NT2/D1 (cell line): Measurements from ENCODE around the gene AHSG.

Experiments used
- DNase-seq: peaks from one replicate; pipeline ENCODE4 v3.0.0-alpha.2; 2011; ENCODE audit warnings: low read depth, low spot score
- H3K27me3 ChIP-seq: 2 replicates; pipeline ENCODE4 v1.6.0; 2011; ENCODE audit warnings: mild to moderate bottlenecking; ENCODE audit not compliant: insufficient read length, insufficient read depth
- H3K36me3 ChIP-seq: 2 replicates; pipeline ENCODE4 v1.6.1; 2011; ENCODE audit warnings: mild to moderate bottlenecking, low read length, mixed read lengths; ENCODE audit not compliant: insufficient read depth, insufficient read length
- H3K4me1 ChIP-seq: 2 replicates; pipeline ENCODE4 v1.5.1; 2011; ENCODE audit not compliant: insufficient read depth, insufficient read length
- H3K4me3 ChIP-seq: 2 replicates; pipeline ENCODE4 v1.5.1; 2011; ENCODE audit warnings: low read depth; ENCODE audit not compliant: insufficient read length
- H3K9ac ChIP-seq: 2 replicates; pipeline ENCODE4 v1.6.0; 2011; ENCODE audit warnings: low read depth; ENCODE audit not compliant: insufficient read length
- H3K9me3 ChIP-seq: 2 replicates; pipeline ENCODE4 v1.5.1; 2011; ENCODE audit warnings: mild to moderate bottlenecking, low read length; ENCODE audit not compliant: insufficient read depth
- SUZ12 ChIP-seq: IDR thresholded peaks from 2 replicates; pipeline ENCODE4 v1.6.1; 2011; ENCODE audit not compliant: insufficient read length, insufficient read depth; ENCODE audit errors: extremely low read depth
- YY1 ChIP-seq: IDR thresholded peaks from 2 replicates; pipeline ENCODE4 v1.6.1; 2011; ENCODE audit not compliant: insufficient read length, insufficient read depth
- ZNF274 ChIP-seq: IDR thresholded peaks from 2 replicates; pipeline ENCODE4 v1.6.1; 2011; ENCODE audit warnings: mild to moderate bottlenecking, low read depth, low read length

AHSG gene

DNA sequence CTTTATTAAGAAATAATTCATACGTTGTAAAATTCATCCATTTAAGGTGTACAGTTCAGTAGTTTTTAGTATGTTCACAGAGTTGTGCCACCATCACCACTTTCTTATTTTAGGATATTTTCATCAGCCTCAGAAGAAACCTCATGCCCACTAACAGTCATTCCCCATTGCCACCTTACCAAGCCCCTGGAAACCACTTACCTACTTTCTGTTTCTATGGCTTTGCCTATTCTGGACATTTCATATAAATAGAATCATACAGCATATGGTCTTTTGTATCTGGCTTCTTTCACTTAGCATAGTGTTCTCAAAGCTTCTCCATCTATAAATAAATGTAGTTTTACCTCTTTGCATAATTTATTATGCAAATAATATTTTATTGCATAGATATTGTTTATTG is 34.0 kb downstream of the AHSG start:
- no peak for TF ChIP-seq YY1
- TF ChIP-seq ZNF274 = no peak
- TF ChIP-seq SUZ12 = no peak
- H3K9ac ChIP-seq = no peak overlapping the region
- no peaks in the 10 kb centered on the region for H3K27me3 ChIP-seq
- H3K4me1 ChIP-seq = no peaks in the 10 kb centered on the region
- no peaks in the 10 kb centered on the region for H3K9me3 ChIP-seq
- no peak for DNase-seq
- H3K4me3 ChIP-seq = no peak overlapping the region
- H3K36me3 ChIP-seq = no peaks in the 10 kb centered on the region

DNA sequence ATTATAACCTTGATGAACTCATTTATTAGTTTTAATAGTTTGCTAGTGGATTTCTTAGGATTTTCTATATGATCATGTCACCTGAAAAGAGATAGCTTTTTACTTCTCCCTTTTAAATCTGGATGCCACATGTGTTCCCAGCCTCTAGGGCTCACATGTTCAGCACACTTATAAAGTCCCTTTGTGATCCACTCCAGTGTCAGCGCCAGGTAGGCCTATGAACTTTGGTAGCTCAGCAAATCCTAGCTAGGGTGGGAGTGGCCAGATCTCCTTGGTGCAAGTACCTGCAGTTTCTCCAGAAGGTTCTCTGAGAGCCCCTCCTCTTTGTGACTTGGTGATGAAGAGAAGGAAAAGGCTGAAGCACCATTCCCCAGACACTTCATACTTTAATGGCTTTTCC is 36.0 kb downstream of the AHSG start:
- Histone ChIP-seq H3K4me3 (no peak overlapping the region), H3K4me1 (no peaks in the 10 kb centered on the region), H3K27me3 (no peaks in the 10 kb centered on the region), H3K9ac (no peak overlapping the region), H3K9me3 (peaks cover 2% of the 10 kb centered on the region; the same call in 1 of the 2 replicates), H3K36me3 (no peaks in the 10 kb centered on the region)
- no peak for DNase-seq
- no peak for TF ChIP-seq ZNF274
- TF ChIP-seq SUZ12 = no peak
- no peak for TF ChIP-seq YY1

DNA sequence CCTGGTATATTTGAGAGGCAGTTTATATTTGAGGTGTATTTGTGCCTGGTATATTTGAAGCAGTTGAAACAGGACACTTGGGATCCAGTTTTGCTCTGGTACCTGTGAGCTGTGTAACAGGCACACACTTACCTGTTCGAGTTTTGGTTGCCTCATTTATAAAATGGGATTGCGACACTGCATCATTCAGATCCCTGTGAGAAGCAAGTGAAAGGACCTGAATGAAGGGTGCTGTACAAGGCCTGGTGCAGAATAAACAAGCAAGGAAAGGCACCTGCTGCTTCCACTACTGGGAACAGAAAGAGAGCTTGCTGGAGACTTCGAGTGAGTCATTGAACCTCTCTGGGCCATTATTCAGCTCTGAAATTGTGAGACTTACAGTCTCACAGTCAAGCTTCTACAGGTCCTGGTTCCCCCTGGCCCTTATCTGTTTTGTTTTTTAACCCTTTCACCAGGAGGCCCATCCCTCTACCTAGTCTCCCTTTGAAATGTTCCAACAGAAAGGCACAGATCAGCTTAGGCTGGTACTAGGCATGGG is 38.9 kb downstream of the AHSG start:
- TF ChIP-seq SUZ12 = no peak
- TF ChIP-seq YY1 = no peak
- TF ChIP-seq ZNF274 = no peak
- H3K4me3 ChIP-seq = no peak overlapping the region
- peaks cover 4% of the 10 kb centered on the region; the same call in 1 of the 2 replicates for H3K9me3 ChIP-seq
- no peaks in the 10 kb centered on the region for H3K27me3 ChIP-seq
- H3K9ac ChIP-seq = no peak overlapping the region
- H3K4me1 ChIP-seq = no peaks in the 10 kb centered on the region
- DNase-seq = no peak
- no peaks in the 10 kb centered on the region for H3K36me3 ChIP-seq

DNA sequence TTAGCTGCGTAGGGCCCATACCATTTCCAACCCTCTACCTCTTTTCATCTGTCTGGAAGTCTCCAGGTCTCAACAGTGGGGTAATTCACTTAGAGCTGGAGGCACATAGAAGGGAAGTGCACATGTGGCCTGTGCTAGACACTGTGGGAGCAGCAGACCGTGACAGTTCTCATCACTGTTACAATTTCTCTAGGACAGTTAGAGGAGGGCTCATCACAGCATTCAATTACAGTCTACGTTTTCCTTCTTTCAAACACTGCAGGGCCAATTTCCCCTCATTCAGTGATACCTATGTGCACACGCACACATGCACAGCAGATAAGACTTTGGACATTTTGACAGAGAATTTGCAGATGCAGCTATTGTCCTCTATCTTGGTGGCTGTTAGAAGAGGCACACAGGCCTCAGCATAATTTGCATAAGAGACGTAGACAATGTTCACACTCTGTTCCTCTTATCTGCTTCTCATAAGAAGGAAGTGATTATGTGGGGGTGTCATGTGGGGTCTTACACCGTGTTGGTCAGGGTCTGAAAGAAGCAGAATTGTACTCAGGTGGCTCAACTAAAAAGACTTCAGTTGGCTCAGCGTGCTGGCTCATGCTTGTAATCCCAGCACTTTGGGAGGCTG is 40.3 kb downstream of the AHSG start:
- no peaks in the 10 kb centered on the region for H3K27me3 ChIP-seq
- no peaks in the 10 kb centered on the region for H3K4me1 ChIP-seq
- H3K4me3 ChIP-seq = no peak overlapping the region
- H3K9ac ChIP-seq = no peak overlapping the region
- DNase-seq = no peak
- H3K9me3 ChIP-seq = peaks cover 4% of the 10 kb centered on the region; the same call in 1 of the 2 replicates
- no peak for TF ChIP-seq YY1
- TF ChIP-seq SUZ12 = no peak
- TF ChIP-seq ZNF274 = no peak
- no peaks in the 10 kb centered on the region for H3K36me3 ChIP-seq

DNA sequence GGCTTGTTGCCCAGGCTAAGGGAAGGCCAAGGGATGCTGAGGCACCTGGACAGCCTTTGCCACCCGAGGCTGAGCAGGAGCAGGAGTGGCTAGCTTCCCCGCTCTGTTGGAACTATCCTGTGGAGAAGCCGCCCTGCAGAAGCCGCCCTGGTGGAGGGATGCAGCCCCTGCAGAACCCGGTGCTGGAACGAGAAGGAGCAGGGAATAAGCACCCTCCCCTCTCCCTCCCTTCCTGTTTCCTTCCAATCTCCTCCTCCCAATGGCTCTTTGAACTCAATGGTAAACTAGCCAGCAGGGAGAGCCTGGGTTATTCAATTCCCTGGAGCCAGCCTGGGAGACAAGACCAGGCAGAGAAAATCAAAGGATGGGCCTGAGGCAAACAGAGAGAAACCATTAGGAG is 41.1 kb downstream of the AHSG start:
- Histone ChIP-seq H3K9ac (no peak overlapping the region), H3K27me3 (no peaks in the 10 kb centered on the region), H3K4me1 (no peaks in the 10 kb centered on the region), H3K9me3 (peaks cover 4% of the 10 kb centered on the region; the same call in 1 of the 2 replicates), H3K4me3 (no peak overlapping the region), H3K36me3 (no peaks in the 10 kb centered on the region)
- no peak for TF ChIP-seq YY1
- no peak for TF ChIP-seq SUZ12
- TF ChIP-seq ZNF274 = no peak
- peak; percentile 55 for DNase-seq

DNA sequence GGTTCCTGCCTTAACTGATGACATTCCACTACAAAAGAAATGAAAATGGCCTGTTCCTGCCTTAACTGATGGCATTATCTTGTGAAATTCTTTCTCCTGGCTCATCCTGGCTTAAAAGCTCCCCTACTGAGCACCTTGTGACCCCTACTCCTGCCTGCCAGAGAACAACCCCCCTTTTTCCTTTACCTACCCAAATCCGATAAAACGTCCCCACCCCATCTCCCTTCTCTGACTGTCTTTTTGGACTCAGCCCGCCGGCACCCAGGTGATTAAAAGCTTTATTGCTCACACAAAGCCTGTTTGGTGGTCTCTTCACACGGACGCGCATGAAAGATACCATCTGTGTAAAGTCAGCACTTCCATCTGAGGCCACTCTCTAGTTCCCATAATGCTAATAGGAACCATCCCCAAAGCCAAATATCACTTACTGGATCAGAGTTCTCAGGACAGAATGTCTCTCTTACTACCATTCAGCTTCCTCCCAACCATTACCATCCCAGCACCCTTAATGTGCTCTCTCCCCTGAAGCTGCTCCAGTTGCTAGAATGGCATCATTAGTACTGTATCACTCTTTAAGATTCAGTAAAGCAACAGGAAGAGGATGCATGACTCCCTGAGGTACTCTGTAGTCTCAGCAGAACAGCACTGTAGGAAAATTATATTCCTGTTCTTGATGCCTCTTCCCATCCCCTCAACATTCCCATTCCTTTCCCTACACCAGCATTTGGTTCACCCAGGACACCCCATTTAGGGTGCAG is 50.7 kb downstream of the AHSG start:
- TF ChIP-seq SUZ12 = no peak
- no peak for TF ChIP-seq ZNF274
- no peak for TF ChIP-seq YY1
- no peak overlapping the region for H3K4me3 ChIP-seq
- H3K36me3 ChIP-seq = no peaks in the 10 kb centered on the region
- H3K27me3 ChIP-seq = no peaks in the 10 kb centered on the region
- no peaks in the 10 kb centered on the region; the same call in 1 of the 2 replicates for H3K9me3 ChIP-seq
- H3K9ac ChIP-seq = no peak overlapping the region
- no peaks in the 10 kb centered on the region for H3K4me1 ChIP-seq
- DNase-seq = peak; percentile 40

DNA sequence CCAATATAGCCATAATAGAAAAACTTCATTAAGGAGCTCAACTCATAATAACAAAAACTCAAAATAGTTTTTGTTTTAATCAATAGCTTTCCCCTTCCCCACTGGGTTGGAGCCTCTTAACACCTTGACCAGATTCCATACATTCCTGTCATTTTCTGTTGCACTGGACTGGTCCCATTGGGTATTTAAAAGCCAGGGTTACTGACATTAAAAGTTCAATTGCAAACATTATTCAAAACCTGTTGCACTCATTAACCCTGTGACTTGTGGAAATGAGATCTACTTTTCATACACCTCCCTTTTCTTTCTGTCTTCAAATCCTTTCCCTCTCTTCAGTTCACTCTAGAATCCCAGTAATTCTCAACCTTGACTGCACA is 51.2 kb downstream of the AHSG start:
- no peak overlapping the region for H3K9ac ChIP-seq
- H3K4me3 ChIP-seq = no peak overlapping the region
- DNase-seq = peak; percentile 9
- H3K9me3 ChIP-seq = no peaks in the 10 kb centered on the region; the same call in 1 of the 2 replicates
- no peaks in the 10 kb centered on the region for H3K27me3 ChIP-seq
- H3K36me3 ChIP-seq = no peaks in the 10 kb centered on the region
- TF ChIP-seq SUZ12 (no peak), ZNF274 (no peak), YY1 (no peak)
- H3K4me1 ChIP-seq = no peaks in the 10 kb centered on the region
